H1 (cell line): ENCODE data around the gene SELENOO. TPM values are rescaled to one million over a fixed set of nuclear protein-coding genes. Genes with fewer than 3 reads are reported as not detected.
A peak's percentile ranks its signal among the peaks of the same experiment; 100 is the strongest.

Experiments
- CTCF ChIA-PET: fragments of 300-600 bp; sonication (Branson Sonifier 250); formaldehyde crosslinking; loops from one replicate; lab custom pipeline; 2021; ENCODE audit not compliant: partially characterized antibody; lab: Charles Lee
- POLR2A ChIA-PET: fragments of 300-600 bp; sonication (Branson Sonifier 250); formaldehyde crosslinking; loops from one replicate; lab custom pipeline; 2021; ENCODE audit warnings: inconsistent platforms; ENCODE audit not compliant: partially characterized antibody; lab: Charles Lee
- DNase-seq, 2 experiments: peaks; one replicate each; pipeline versions ENCODE4 v3.0.0 to v3.0.0-alpha.2; 2010 to 2022; ENCODE audit warnings: low spot score in 2 of 2, low read depth in 1 of 2, mixed read lengths in 1 of 2
- FAIRE-seq: peaks from 2 replicates; lab custom pipeline; 2011; peaks lifted over from hg19 to GRCh38; lab: Jason Lieb, UNC
- H2AFZ ChIP-seq: 2 replicates; pipeline ENCODE4 v1.8.1; 2012; ENCODE audit warnings: low read length, inconsistent platforms
- H2AK5ac ChIP-seq: 2 replicates; pipeline ENCODE4 v1.6.1; 2013; ENCODE audit warnings: low read depth, low read length
- H2BK120ac ChIP-seq: replicated peaks from 2 replicates; pipeline ENCODE3; 2013; ENCODE audit warnings: low read depth, low read length, inconsistent platforms
- H2BK12ac ChIP-seq: 2 replicates; pipeline ENCODE4 v1.6.1; 2013; ENCODE audit warnings: low read depth, low read length
- H2BK15ac ChIP-seq: 2 replicates; pipeline ENCODE4 v1.6.1; 2013; ENCODE audit warnings: low read length
- H2BK20ac ChIP-seq: 2 replicates; pipeline ENCODE4 v1.6.1; 2013; ENCODE audit warnings: low read length
- H2BK5ac ChIP-seq: 2 replicates; pipeline ENCODE4 v1.6.1; 2013; ENCODE audit warnings: low read depth, low read length
- H3K14ac ChIP-seq: 2 replicates; pipeline ENCODE4 v1.6.1; 2013; ENCODE audit warnings: inconsistent platforms; ENCODE audit not compliant: insufficient read length
- H3K18ac ChIP-seq: 2 replicates; pipeline ENCODE4 v1.6.1; 2013; ENCODE audit warnings: low read length; ENCODE audit errors: extremely low read depth
- H3K23ac ChIP-seq: 2 replicates; pipeline ENCODE4 v1.6.1; 2013; ENCODE audit warnings: inconsistent platforms; ENCODE audit not compliant: insufficient read length
- H3K23me2 ChIP-seq: 2 replicates; pipeline ENCODE4 v1.6.1; 2013; ENCODE audit warnings: low read depth, low read length
- H3K27ac ChIP-seq: 2 replicates; pipeline ENCODE4 v1.6.1; 2011; ENCODE audit warnings: low read depth, low read length, inconsistent platforms
- H3K27me3 ChIP-seq, 4 experiments: replicated peaks in 1 of 4; 1 replicate in 1 of 4; 2 replicates in 3 of 4; pipeline versions ENCODE4 v1.6.1 to v1.8.1; 2011 to 2013; ENCODE audit warnings: low read length in 3 of 4, mild to moderate bottlenecking in 3 of 4, inconsistent platforms in 2 of 4, mixed read lengths in 2 of 4, moderate library complexity in 1 of 4; ENCODE audit not compliant: control insufficient read depth in 3 of 4, insufficient read depth in 3 of 4; ENCODE audit errors: extremely low read depth in 1 of 4
- H3K36me3 ChIP-seq, 4 experiments: 2 replicates each; pipeline versions ENCODE4 v1.6.1 to v1.8.1; 2011 to 2013; ENCODE audit warnings: mild to moderate bottlenecking in 4 of 4, low read length in 3 of 4, moderate library complexity in 2 of 4, control low read depth in 1 of 4, inconsistent platforms in 1 of 4; ENCODE audit not compliant: insufficient read depth in 4 of 4, control insufficient read depth in 2 of 4
- H3K4ac ChIP-seq: replicated peaks from 2 replicates; pipeline ENCODE3; 2013; ENCODE audit warnings: low read length, low read depth, mixed read lengths, inconsistent platforms; ENCODE audit not compliant: insufficient read length
- H3K4me1 ChIP-seq, 4 experiments: replicated peaks in 1 of 4; 1 replicate in 1 of 4; 2 replicates in 3 of 4; pipeline versions ENCODE4 v1.6.1 to v1.8.1; 2011 to 2013; ENCODE audit warnings: low read length in 3 of 4, inconsistent platforms in 2 of 4, mixed read lengths in 1 of 4; ENCODE audit not compliant: insufficient read depth in 4 of 4, control insufficient read depth in 3 of 4
- H3K4me2 ChIP-seq, 2 experiments: 2 replicates each; pipeline versions ENCODE4 v1.6.1 to v1.8.1; 2011 to 2013; ENCODE audit warnings: low read depth in 2 of 2, low read length in 2 of 2, control low read depth in 1 of 2, inconsistent platforms in 1 of 2, mild to moderate bottlenecking in 1 of 2; ENCODE audit not compliant: insufficient read depth in 1 of 2
- H3K4me3 ChIP-seq, 4 experiments: fragments of 200-600, 300-600 bp in 1 of 4; sonication (generic), shearing (Covaris generic), sonication (Bioruptor Twin) in 1 of 4; 2 replicates each; pipeline versions ENCODE4 v1.5.1 to v1.8.1; 2011 to 2016; ENCODE audit warnings: low read length in 4 of 4, low read depth in 3 of 4, control low read depth in 2 of 4, inconsistent platforms in 2 of 4, mild to moderate bottlenecking in 2 of 4, mixed read lengths in 1 of 4, moderate library complexity in 1 of 4; ENCODE audit not compliant: insufficient read depth in 2 of 4; ENCODE audit errors: extremely low read depth in 1 of 4
- H3K56ac ChIP-seq: replicated peaks from 2 replicates; pipeline ENCODE3; 2013; ENCODE audit warnings: low read depth, mild to moderate bottlenecking, mixed read lengths, low read length, inconsistent platforms; ENCODE audit not compliant: insufficient read length
- H3K79me1 ChIP-seq: 2 replicates; pipeline ENCODE4 v1.6.1; 2013; ENCODE audit warnings: low read depth, low read length, control low read depth
- H3K79me2 ChIP-seq, 2 experiments: 2 replicates each; pipeline versions ENCODE4 v1.6.1 to v1.8.1; 2012 to 2013; ENCODE audit warnings: low read length in 2 of 2, mild to moderate bottlenecking in 2 of 2, inconsistent platforms in 1 of 2; ENCODE audit not compliant: insufficient read depth in 2 of 2, control insufficient read depth in 1 of 2
- H3K9ac ChIP-seq, 4 experiments: replicated peaks in 1 of 4; 1 replicate in 1 of 4; 2 replicates in 3 of 4; pipeline versions ENCODE4 v1.6.1 to v1.8.1; 2011 to 2013; ENCODE audit warnings: low read depth in 3 of 4, low read length in 3 of 4, control low read depth in 2 of 4, mild to moderate bottlenecking in 2 of 4, moderate library complexity in 2 of 4, inconsistent platforms in 1 of 4; ENCODE audit errors: extremely low read depth in 1 of 4
- H3K9me3 ChIP-seq, 2 experiments: 2 replicates each; pipeline versions ENCODE4 v1.6.1 to v1.8.1; 2012 to 2013; ENCODE audit warnings: mild to moderate bottlenecking in 2 of 2, moderate library complexity in 2 of 2, control low read depth in 1 of 2, inconsistent platforms in 1 of 2, low read depth in 1 of 2, low read length in 1 of 2, mixed read lengths in 1 of 2; ENCODE audit not compliant: insufficient read depth in 2 of 2
- H4K20me1 ChIP-seq, 2 experiments: replicated peaks in 1 of 2; 2 replicates each; pipeline versions ENCODE3 to v1.8.1; 2011 to 2013; ENCODE audit warnings: inconsistent platforms in 2 of 2, low read length in 2 of 2, mild to moderate bottlenecking in 1 of 2; ENCODE audit not compliant: insufficient read depth in 2 of 2, control insufficient read depth in 1 of 2
- H4K5ac ChIP-seq: 2 replicates; pipeline ENCODE4 v1.6.1; 2013; ENCODE audit warnings: low read length, low read depth, mixed read lengths, inconsistent platforms; ENCODE audit not compliant: insufficient read length
- H4K8ac ChIP-seq: 2 replicates; pipeline ENCODE4 v1.8.0; 2013; ENCODE audit warnings: mild to moderate bottlenecking, moderate library complexity, low read length, inconsistent platforms; ENCODE audit not compliant: insufficient read depth; ENCODE audit errors: extremely low read depth
- H4K91ac ChIP-seq: replicated peaks from 2 replicates; pipeline ENCODE3; 2013; ENCODE audit warnings: low read length, mixed read lengths, inconsistent platforms; ENCODE audit not compliant: insufficient read length
- CHD2 ChIP-seq: IDR thresholded peaks from 2 replicates; pipeline ENCODE4 v1.6.1; 2012; ENCODE audit warnings: low read length, improper control_type of control experiment
- CREB1 ChIP-seq: IDR thresholded peaks from 2 replicates; pipeline ENCODE4 v1.6.1; 2012; ENCODE audit warnings: inconsistent platforms
- CTCF ChIP-seq, 3 experiments: IDR thresholded peaks; 1 replicate in 2 of 3; 2 replicates in 1 of 3; pipeline versions ENCODE4 v1.5.1 to v1.6.1; 2011; ENCODE audit warnings: low read length in 3 of 3, mild to moderate bottlenecking in 3 of 3, inconsistent platforms in 2 of 3, low read depth in 1 of 3, moderate library complexity in 1 of 3; ENCODE audit not compliant: insufficient read depth in 1 of 3; ENCODE audit errors: control extremely low read depth in 1 of 3
- EZH2 ChIP-seq: fragments of 200-600 bp; sonication (generic); IDR thresholded peaks from 2 replicates; pipeline ENCODE4 v1.7.1; 2012; ENCODE audit warnings: low read depth, mild to moderate bottlenecking, moderate library complexity, low read length, inconsistent platforms; ENCODE audit not compliant: severe bottlenecking
- JUND ChIP-seq: IDR thresholded peaks from 2 replicates; pipeline ENCODE4 v1.6.1; 2011; ENCODE audit warnings: mild to moderate bottlenecking, improper control_type of control experiment, low read length
- NRF1 ChIP-seq: IDR thresholded peaks from 2 replicates; pipeline ENCODE4 v1.6.1; 2011; ENCODE audit warnings: mild to moderate bottlenecking, low read depth, low read length, improper control_type of control experiment
- RAD21 ChIP-seq, 2 experiments: IDR thresholded peaks in 1 of 2; conservative IDR thresholded peaks in 1 of 2; 2 replicates each; pipeline ENCODE4 v1.6.1; 2011; ENCODE audit warnings: low read depth in 2 of 2, low read length in 2 of 2, improper control_type of control experiment in 1 of 2, inconsistent platforms in 1 of 2, mild to moderate bottlenecking in 1 of 2, moderate library complexity in 1 of 2
- SP1 ChIP-seq: IDR thresholded peaks from 2 replicates; pipeline ENCODE4 v1.6.1; 2011; ENCODE audit warnings: low read depth, low read length
- SP2 ChIP-seq: IDR thresholded peaks from 2 replicates; pipeline ENCODE4 v1.6.1; 2012; ENCODE audit warnings: mild to moderate bottlenecking, low read length, inconsistent platforms
- TAF1 ChIP-seq: IDR thresholded peaks from 2 replicates; pipeline ENCODE4 v1.6.1; 2011; ENCODE audit warnings: mild to moderate bottlenecking, low read depth, low read length
- TBP ChIP-seq: IDR thresholded peaks from 2 replicates; pipeline ENCODE4 v1.6.1; 2011; ENCODE audit warnings: low read depth, low read length, improper control_type of control experiment
- TCF12 ChIP-seq: IDR thresholded peaks from 2 replicates; pipeline ENCODE4 v1.6.1; 2011; ENCODE audit warnings: low read depth, mild to moderate bottlenecking, low read length
- WGBS, 2 experiments: shearing (Covaris generic) in 1 of 2; methylation state at CpG; one replicate each; pipeline versions ENCODE4 v1.1.6 to v1.1.7; 2013 to 2015; ENCODE audit warnings: low lambda C conversion rate in 2 of 2, mixed read lengths in 2 of 2, inconsistent platforms in 1 of 2, low coverage in 1 of 2, missing lambda C conversion rate in 1 of 2; ENCODE audit not compliant: insufficient replicate concordance in 2 of 2, insufficient coverage in 1 of 2, insufficient read length in 1 of 2; ENCODE audit errors: extremely low coverage in 1 of 2, missing lambda C conversion rate in 1 of 2; 5-methylcytosine and 5-hydroxymethylcytosine counted together
- polyA plus RNA-seq, 7 experiments: library from polyadenylated mRNA; depleted of rRNA in 3 of 7; stranded (reverse) in 5 of 7; unstranded in 2 of 7; fragments of >200 nt in 5 of 7; fragments of 200-250 nt in 2 of 7; gene quantifications; 1 replicate in 5 of 7; 2 replicates in 1 of 7; 4 replicates in 1 of 7; pipeline versions ENCODE4 v1.2.1 to v1.2.3, GENCODE V29; 2011 to 2013; ENCODE audit warnings: missing spikeins in 2 of 7, mixed read lengths in 2 of 7
- total RNA-seq: library from RNA; stranded (reverse); fragmentation: NEBNext Ultra II Directional; extraction: Animal tissue kit (Norgen Biotek cat#: 25700); gene quantifications from 2 replicates; pipeline ENCODE4 v1.2.1, GENCODE V29; 2021

The SELENOO gene
- total and polyA plus RNA-seq, 2 of the 8 experiments (the other 6 are each of a cell fraction or from before 2014, with no cell fraction given) = 18.6 to 25.1 TPM

DNA sequence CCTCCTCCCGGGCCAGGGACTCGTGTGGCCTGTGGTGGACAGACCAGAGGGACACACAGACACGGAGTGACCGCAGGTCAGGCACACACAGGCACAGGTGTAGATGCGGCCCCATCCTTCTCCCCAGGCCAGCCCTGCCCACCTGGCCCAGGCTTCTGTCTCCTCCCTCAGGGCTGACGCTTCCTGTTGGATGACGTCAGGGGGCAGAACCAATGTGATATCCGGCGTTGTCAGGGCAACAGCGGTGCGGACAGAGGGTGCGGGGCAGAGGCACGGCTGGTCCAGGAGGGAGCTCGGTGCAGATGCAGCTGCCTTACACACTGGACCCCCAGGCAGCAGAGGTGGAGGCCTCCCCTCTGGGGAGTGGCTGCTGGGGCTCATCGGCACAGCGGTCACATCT is 46.9 kb downstream of the SELENOO start:
- Histone ChIP-seq H3K36me3 (no peaks in the 10 kb centered on the region), H4K91ac (no peak overlapping the region), H3K18ac (no peak overlapping the region), H2BK120ac (no peak overlapping the region), H3K27ac (no peak overlapping the region), H2BK12ac (no peak overlapping the region), H2AFZ (no peak overlapping the region), H3K9me3 (no peaks in the 10 kb centered on the region), H3K14ac (no peak overlapping the region), H2BK5ac (no peak overlapping the region), H3K4me2 (peak overlapping the region in 1 of 2 experiments; percentile 28; a peak in 1 of 4 replicates), H4K8ac (no peak overlapping the region), H3K4me1 (peaks cover 0 to 26% (median 20%) of the 10 kb centered on the region in 4 experiments; a peak in 6 of 7 replicates), H3K4ac (no peak overlapping the region), H3K79me2 (peaks cover 4 to 17% of the 10 kb centered on the region in 2 experiments; a peak in 3 of 4 replicates), H2AK5ac (no peak overlapping the region), H3K4me3 (no peak overlapping the region), H3K9ac (peak overlapping the region in 2 of 4 experiments; percentile 20 to 38; a peak in 2 of 7 replicates), H3K56ac (no peak overlapping the region), H3K27me3 (no peaks in the 10 kb centered on the region), H2BK15ac (0 out of 2 replicates have a peak overlapping the region, but pooled peaks have one; percentile 29), H3K23me2 (peaks cover 24% of the 10 kb centered on the region), H3K79me1 (peaks cover 13% of the 10 kb centered on the region), H2BK20ac (no peak overlapping the region), H4K20me1 (peaks cover 2 to 23% of the 10 kb centered on the region in 2 experiments), H3K23ac (no peak overlapping the region), H4K5ac (no peak overlapping the region)
- 72% methylated on average over 15 of the region's 16 CpGs; no CpG with 5 or more reads in 1 of the 2 experiments for WGBS, 2 experiments
- POLR2A ChIA-PET = interaction anchor here (0.6 to 2.6 kb wide), 6 partner anchors 12 to 494 kb away, joined by 3 to 7 read pairs (median 4); partner anchors contain the start of genes MAPK12 and MLC1
- peak in 1 of 2 experiments; percentile 81 for DNase-seq
- TF ChIP-seq JUND (0 out of 2 replicates have a peak, but pooled peaks have one; percentile 42), TCF12 (no peak), CREB1 (peak; percentile 80), TAF1 (no peak), SP1 (no peak), EZH2 (no peak), NRF1 (no peak), CTCF (IDR thresholded peaks at IDR 0.05; ENCODE audit: control extremely low read depth in 1 of 3, insufficient read depth in 1 of 3, low read depth in 1 of 3, low read length in 3 of 3) (no peak), RAD21 (IDR thresholded peaks at IDR 0.05 in 1 of 2, conservative IDR thresholded peaks at IDR 0.05 in 1 of 2; ENCODE audit: low read depth in 2 of 2, low read length in 2 of 2) (no peak), CHD2 (no peak), TBP (no peak), SP2 (no peak)
- no peak for FAIRE-seq
- CTCF ChIA-PET = interaction anchor here (0.7 to 1.6 kb wide), 5 partner anchors 15 to 278 kb away, joined by 3 to 4 read pairs (median 3); partner anchors contain the start of gene SCO2
